Loucy (cell line): Measurements from ENCODE around the gene CYS1.

Experiments used
- H2AFZ ChIP-seq: fragments of 200-600 bp; sonication (generic); 2 replicates; pipeline ENCODE4 v1.6.0; 2016; ENCODE audit warnings: antibody characterized with exemption, mild to moderate bottlenecking, low read length, moderate library complexity
- H3F3A ChIP-seq: fragments of 200-600 bp; 2 replicates; pipeline ENCODE4 v1.6.0; 2016; ENCODE audit warnings: antibody characterized with exemption, low read depth, mild to moderate bottlenecking
- H3K27me3 ChIP-seq: fragments of 200-600 bp; sonication (generic); 2 replicates; pipeline ENCODE4 v1.6.1; 2014; ENCODE audit warnings: low read length, mild to moderate bottlenecking; ENCODE audit not compliant: insufficient read depth, poor library complexity, severe bottlenecking
- H3K36me3 ChIP-seq: fragments of 200-600 bp; sonication (generic); 2 replicates; pipeline ENCODE4 v1.6.1; 2016; ENCODE audit warnings: low read length; ENCODE audit not compliant: insufficient read depth
- H3K4me1 ChIP-seq: fragments of 200-600 bp; sonication (generic); 2 replicates; pipeline ENCODE4 v1.5.1; 2014; ENCODE audit warnings: low read length, mild to moderate bottlenecking; ENCODE audit not compliant: insufficient read depth, poor library complexity, severe bottlenecking
- H3K4me2 ChIP-seq: fragments of 200-600 bp; sonication (generic); 2 replicates; pipeline ENCODE4 v1.6.0; 2014; ENCODE audit warnings: antibody characterized with exemption, low read length, low read depth, mild to moderate bottlenecking; ENCODE audit not compliant: poor library complexity, severe bottlenecking
- H3K4me3 ChIP-seq: fragments of 200-600 bp; sonication (generic); 2 replicates; pipeline ENCODE4 v1.5.1; 2014; ENCODE audit warnings: low read length, mild to moderate bottlenecking, mixed read lengths; ENCODE audit not compliant: poor library complexity, severe bottlenecking
- H3K79me2 ChIP-seq: fragments of 200-600 bp; sonication (generic); 2 replicates; pipeline ENCODE4 v1.6.1; 2014; ENCODE audit warnings: low read length; ENCODE audit not compliant: insufficient read depth
- H3K9ac ChIP-seq: fragments of 200-600 bp; sonication (generic); 2 replicates; pipeline ENCODE4 v1.6.0; 2014; ENCODE audit warnings: mild to moderate bottlenecking, low read depth, low read length, moderate library complexity; ENCODE audit not compliant: poor library complexity, severe bottlenecking
- H3K9me2 ChIP-seq: fragments of 200-600 bp; sonication (generic); replicated peaks from 2 replicates; pipeline ENCODE4 v1.6.1; 2016; ENCODE audit warnings: low read depth, low read length, mixed read lengths
- H3K9me3 ChIP-seq: fragments of 200-600 bp; sonication (generic); 2 replicates; pipeline ENCODE4 v1.6.1; 2014; ENCODE audit warnings: mild to moderate bottlenecking, antibody characterized with exemption, low read length, low read depth; ENCODE audit not compliant: insufficient read depth
- H4K20me1 ChIP-seq: fragments of 200-600 bp; sonication (generic); 2 replicates; pipeline ENCODE4 v1.6.0; 2014; ENCODE audit warnings: antibody characterized with exemption, low read length, mild to moderate bottlenecking; ENCODE audit not compliant: insufficient read depth, poor library complexity, severe bottlenecking
- EZH2phosphoT487 ChIP-seq: fragments of 200-600 bp; IDR thresholded peaks from 2 replicates; pipeline ENCODE4 v1.6.1; 2018; ENCODE audit warnings: antibody characterized with exemption, mild to moderate bottlenecking, moderate library complexity, borderline replicate concordance
- TF ChIP-seq, protein P1 (sequence below): fragments of 200-600 bp; sonication (generic); conservative IDR thresholded peaks from 2 replicates; pipeline ENCODE4 v1.5.1; 2014; ENCODE audit warnings: mild to moderate bottlenecking, antibody characterized with exemption, low read length

CYS1 gene

DNA sequence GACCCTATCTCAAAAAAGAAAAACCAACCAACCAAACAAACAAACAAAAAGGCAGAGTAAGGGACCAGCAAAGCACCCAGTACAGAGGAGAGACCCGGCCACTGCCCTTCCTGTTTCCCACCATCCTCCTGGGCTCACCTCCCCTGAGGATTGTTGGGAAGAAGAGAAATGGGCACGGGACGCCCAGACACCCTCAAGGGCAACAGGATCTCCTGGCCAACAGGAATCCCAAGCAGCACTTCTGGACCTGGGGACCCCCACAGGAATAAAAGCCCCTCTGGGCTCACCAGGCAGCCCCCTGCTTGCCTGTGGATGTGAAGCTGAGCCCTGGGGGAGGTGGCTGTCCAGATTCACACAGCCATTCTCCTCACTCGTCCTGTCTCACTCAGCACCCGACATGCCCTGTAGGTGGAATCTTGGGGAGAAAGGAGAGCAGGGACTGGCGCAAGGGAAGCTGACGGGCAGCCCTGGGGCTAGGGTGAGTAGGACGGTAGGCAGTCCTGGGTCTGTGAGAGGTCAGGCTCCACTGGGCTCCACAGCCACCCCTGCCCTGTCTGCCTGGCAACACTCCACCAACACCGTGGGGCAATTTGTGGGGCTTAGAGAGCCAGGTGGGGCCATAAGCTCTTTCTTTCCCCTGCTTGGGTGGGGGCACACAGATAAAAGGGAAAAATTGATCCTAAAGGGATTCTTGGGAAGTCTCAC is 18.8 kb downstream of the CYS1 start:
- Histone ChIP-seq H3K9me2 (no peaks in the 10 kb centered on the region), H4K20me1 (no peaks in the 10 kb centered on the region), H2AFZ (no peak overlapping the region), H3K27me3 (no peaks in the 10 kb centered on the region), H3K36me3 (no peaks in the 10 kb centered on the region), H3K9me3 (no peaks in the 10 kb centered on the region), H3K9ac (no peak overlapping the region), H3K79me2 (no peaks in the 10 kb centered on the region), H3K4me2 (no peak overlapping the region), H3F3A (no peaks in the 10 kb centered on the region), H3K4me3 (no peak overlapping the region), H3K4me1 (no peaks in the 10 kb centered on the region)
- TF ChIP-seq, protein P1, sequence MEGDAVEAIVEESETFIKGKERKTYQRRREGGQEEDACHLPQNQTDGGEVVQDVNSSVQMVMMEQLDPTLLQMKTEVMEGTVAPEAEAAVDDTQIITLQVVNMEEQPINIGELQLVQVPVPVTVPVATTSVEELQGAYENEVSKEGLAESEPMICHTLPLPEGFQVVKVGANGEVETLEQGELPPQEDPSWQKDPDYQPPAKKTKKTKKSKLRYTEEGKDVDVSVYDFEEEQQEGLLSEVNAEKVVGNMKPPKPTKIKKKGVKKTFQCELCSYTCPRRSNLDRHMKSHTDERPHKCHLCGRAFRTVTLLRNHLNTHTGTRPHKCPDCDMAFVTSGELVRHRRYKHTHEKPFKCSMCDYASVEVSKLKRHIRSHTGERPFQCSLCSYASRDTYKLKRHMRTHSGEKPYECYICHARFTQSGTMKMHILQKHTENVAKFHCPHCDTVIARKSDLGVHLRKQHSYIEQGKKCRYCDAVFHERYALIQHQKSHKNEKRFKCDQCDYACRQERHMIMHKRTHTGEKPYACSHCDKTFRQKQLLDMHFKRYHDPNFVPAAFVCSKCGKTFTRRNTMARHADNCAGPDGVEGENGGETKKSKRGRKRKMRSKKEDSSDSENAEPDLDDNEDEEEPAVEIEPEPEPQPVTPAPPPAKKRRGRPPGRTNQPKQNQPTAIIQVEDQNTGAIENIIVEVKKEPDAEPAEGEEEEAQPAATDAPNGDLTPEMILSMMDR, result no peak
- no peak for TF ChIP-seq EZH2phosphoT487

DNA sequence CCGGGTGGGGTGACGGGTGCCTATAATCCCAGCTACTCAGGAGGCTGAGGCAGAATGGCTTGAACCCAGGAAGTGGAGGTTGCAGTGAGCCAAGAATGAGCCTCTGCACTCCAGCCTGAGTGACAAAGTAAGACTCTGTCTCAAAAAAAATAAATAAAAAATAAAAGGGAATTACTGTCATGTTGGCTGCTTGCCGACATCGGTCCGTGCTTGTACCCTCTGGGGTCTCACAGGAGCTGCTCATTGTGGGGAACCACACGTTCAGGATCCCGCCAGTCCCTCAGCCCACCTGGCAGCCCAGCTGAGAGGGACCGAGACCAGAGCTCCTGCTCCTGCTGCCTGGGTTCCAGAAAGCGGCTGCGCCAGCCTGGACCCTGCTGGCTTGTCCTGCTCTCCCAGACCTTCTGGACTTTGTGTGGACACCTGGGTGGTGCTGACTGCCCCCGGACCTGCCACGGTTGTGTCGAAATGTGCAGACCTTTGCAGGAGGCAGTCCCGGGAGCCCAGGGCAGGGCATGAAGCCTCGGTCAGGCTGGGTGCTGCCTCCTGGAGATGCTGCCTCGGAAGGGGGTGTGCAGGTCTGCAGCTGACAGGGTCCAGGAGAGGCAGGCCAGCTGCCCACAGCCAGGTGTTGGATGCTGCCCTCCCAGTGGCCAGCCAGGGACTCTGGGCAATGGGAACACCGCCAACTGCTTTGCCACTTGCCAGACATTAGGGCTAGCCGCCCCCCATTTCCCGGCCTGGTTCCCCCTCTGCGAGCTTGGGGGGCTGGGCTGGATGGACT is 20.5 kb downstream of the CYS1 start:
- Histone ChIP-seq H3K9me2 (no peaks in the 10 kb centered on the region), H4K20me1 (no peaks in the 10 kb centered on the region), H3K36me3 (no peaks in the 10 kb centered on the region), H3K4me1 (no peaks in the 10 kb centered on the region), H2AFZ (no peak overlapping the region), H3K9ac (no peak overlapping the region), H3K4me3 (no peak overlapping the region), H3K9me3 (no peaks in the 10 kb centered on the region), H3K79me2 (no peaks in the 10 kb centered on the region), H3K27me3 (no peaks in the 10 kb centered on the region), H3K4me2 (no peak overlapping the region), H3F3A (no peaks in the 10 kb centered on the region)
- TF ChIP-seq EZH2phosphoT487, result no peak
- TF ChIP-seq, protein P1, result no peak

DNA sequence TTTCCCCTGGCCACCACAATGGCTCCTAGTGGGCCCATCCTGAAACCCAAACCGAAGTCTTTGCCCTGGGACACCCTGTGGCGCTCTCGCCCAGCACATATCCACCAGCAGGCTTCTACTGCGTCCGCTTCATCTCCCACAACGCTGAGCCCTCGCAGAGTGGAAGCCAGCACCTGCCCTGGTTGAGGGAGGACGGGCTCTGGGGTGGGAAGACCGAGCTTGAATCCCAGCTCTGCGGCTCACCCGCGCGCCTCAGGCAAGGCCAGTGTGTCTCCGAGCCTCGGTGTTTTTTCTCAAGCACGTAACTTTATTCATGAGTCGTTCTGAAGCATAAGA is 21.2 kb downstream of the CYS1 start:
- H3F3A ChIP-seq, result no peaks in the 10 kb centered on the region
- H4K20me1 ChIP-seq, result no peaks in the 10 kb centered on the region
- no peaks in the 10 kb centered on the region for H3K4me1 ChIP-seq
- no peaks in the 10 kb centered on the region for H3K79me2 ChIP-seq
- no peaks in the 10 kb centered on the region for H3K36me3 ChIP-seq
- H3K9ac ChIP-seq, result no peak overlapping the region
- no peak overlapping the region for H3K4me2 ChIP-seq
- no peak overlapping the region for H3K4me3 ChIP-seq
- no peak for TF ChIP-seq EZH2phosphoT487
- TF ChIP-seq, protein P1, result no peak
- H2AFZ ChIP-seq, result no peak overlapping the region
- no peaks in the 10 kb centered on the region for H3K27me3 ChIP-seq
- H3K9me2 ChIP-seq, result no peaks in the 10 kb centered on the region
- H3K9me3 ChIP-seq, result no peaks in the 10 kb centered on the region
